ENCODE data around the gene HMGCS1. TPM values are rescaled to one million over a fixed set of nuclear protein-coding genes. Genes with fewer than 3 reads are reported as not detected.

Gene HMGCS1
- total and polyA plus RNA-seq, 2 of the 13 experiments (the other 11 are each of a cell fraction or from before 2014, with no cell fraction given), result 56.8 to 318 TPM

DNA sequence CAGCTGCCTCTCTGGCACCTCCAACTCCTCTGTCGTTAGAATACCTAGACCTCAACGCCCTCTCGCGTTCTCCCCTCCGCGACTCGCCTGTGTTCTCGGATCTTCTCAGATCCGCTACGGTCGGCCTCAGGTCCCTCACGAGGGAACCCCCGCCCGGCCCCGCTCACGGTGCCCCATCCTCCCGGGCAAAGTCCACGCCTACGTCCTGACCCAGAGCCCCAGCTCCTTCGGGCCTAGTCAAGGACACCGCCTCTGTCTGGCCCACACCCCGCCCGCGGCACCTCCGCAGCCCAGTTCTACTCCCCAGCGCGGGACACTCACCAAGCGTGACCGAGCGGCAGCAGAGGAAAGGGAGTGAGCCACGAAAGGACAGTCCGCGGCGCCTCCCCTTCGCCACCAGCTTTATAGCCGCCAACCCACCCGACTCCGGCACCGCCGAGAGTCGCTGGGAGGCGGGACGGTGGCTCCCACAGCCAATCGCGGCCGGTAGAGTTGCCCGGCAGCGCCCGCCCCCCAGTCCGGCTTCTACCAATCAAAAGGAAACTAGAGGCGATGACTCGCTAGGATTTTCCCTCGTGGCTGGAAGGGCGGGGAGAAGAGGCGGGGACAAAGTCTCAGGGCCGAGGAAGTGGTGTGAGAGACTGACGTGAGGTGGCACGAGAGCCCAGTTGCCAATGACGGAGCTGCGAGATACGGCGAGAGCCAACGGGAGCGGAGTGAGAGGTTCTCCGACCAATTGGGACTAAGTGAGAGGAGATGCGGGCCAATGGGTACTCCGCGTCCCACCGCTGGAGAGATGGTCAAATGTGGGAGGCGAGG is at the start of gene HMGCS1 (continued):
- no peak for TF ChIP-seq HNRNPK (IDR thresholded peaks at IDR 0.05; ENCODE audit: low read depth, low read length, poor library complexity, severe bottlenecking)
- TF ChIP-seq, protein P1, sequence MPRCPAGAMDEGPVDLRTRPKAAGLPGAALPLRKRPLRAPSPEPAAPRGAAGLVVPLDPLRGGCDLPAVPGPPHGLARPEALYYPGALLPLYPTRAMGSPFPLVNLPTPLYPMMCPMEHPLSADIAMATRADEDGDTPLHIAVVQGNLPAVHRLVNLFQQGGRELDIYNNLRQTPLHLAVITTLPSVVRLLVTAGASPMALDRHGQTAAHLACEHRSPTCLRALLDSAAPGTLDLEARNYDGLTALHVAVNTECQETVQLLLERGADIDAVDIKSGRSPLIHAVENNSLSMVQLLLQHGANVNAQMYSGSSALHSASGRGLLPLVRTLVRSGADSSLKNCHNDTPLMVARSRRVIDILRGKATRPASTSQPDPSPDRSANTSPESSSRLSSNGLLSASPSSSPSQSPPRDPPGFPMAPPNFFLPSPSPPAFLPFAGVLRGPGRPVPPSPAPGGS (CRISPR knock-in tag; IDR thresholded peaks at IDR 0.05), result peak; percentile 95
- peak; percentile 61; the same call in 1 of the 2 replicates for TF ChIP-seq ZNF251 (CRISPR knock-in tag; IDR thresholded peaks at IDR 0.05)
- peak; percentile 79 for TF ChIP-seq ASH2L (IDR thresholded peaks at IDR 0.05; ENCODE audit: insufficient read length, low read depth, low read length)
- TF ChIP-seq ZNF672 (CRISPR knock-in tag; IDR thresholded peaks at IDR 0.05), result no peak
- TF ChIP-seq MEIS2 (CRISPR knock-in tag; IDR thresholded peaks at IDR 0.05), result no peak; the same call in 1 of the 2 replicates
- TF ChIP-seq, protein P2, sequence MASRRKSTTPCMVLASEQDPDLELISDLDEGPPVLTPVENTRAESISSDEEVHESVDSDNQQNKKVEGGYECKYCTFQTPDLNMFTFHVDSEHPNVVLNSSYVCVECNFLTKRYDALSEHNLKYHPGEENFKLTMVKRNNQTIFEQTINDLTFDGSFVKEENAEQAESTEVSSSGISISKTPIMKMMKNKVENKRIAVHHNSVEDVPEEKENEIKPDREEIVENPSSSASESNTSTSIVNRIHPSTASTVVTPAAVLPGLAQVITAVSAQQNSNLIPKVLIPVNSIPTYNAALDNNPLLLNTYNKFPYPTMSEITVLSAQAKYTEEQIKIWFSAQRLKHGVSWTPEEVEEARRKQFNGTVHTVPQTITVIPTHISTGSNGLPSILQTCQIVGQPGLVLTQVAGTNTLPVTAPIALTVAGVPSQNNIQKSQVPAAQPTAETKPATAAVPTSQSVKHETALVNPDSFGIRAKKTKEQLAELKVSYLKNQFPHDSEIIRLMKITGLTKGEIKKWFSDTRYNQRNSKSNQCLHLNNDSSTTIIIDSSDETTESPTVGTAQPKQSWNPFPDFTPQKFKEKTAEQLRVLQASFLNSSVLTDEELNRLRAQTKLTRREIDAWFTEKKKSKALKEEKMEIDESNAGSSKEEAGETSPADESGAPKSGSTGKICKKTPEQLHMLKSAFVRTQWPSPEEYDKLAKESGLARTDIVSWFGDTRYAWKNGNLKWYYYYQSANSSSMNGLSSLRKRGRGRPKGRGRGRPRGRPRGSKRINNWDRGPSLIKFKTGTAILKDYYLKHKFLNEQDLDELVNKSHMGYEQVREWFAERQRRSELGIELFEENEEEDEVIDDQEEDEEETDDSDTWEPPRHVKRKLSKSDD (CRISPR knock-in tag; IDR thresholded peaks at IDR 0.05; ENCODE audit: low read depth), result 0 out of 2 replicates have a peak, but pooled peaks have one; percentile 44

DNA sequence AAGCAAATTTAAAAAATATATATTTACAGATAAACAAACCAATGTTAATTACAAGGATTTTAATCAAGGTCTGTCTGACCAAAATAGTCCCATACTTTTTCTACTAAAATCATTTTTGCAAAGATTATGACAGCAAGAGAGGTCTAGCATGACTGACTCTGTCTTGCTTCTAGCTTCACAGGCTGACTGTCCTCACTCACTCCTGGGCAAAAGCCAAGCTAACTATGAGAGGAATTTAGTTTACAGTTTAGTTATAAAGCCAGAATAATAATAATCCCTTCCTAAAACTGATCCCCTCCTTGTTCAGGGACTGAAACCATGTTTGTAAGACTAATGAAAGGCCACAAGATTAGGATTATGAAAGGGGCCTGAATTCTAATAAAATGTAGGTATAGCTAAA is 45.5 kb upstream of the HMGCS1 start:
- intact Hi-C loops (cut with micrococcal nuclease; ENCODE audit: unreplicated experiment), result no loop called here
- H3K27ac ChIP-seq (ENCODE audit: extremely low read length, insufficient read depth, low read length), result no peak overlapping the region
- no peak overlapping the region for H3K4me3 ChIP-seq (replicated peaks in 1 of 3; ENCODE audit: insufficient read depth in 1 of 3, low read depth in 2 of 3, low read length in 3 of 3)
- FAIRE-seq (no peak), DNase-seq (ENCODE audit: low spot score) (no peak), ATAC-seq (no peak)
- no peak for TF ChIP-seq NFE2L2 (IDR thresholded peaks at IDR 0.05; ENCODE audit: low read length)
- TF ChIP-seq ATF7-NPFF (CRISPR knock-in tag; IDR thresholded peaks at IDR 0.05; ENCODE audit: low read depth), result no peak
- no peak for TF ChIP-seq ZNF720 (CRISPR knock-in tag; IDR thresholded peaks at IDR 0.05)
- H3K9me3 ChIP-seq (ENCODE audit: low read length), result peaks cover 8% of the 10 kb centered on the region; the same call in 1 of the 2 replicates
- in situ Hi-C loops (cut with HindIII; ENCODE audit: extremely low pct_ligation_motif_present, low pct_unique_long_range_greater_than_20kb), result no loop called here
- H3K9ac ChIP-seq (ENCODE audit: insufficient read depth, low read depth, low read length), result no peak overlapping the region
- no peak overlapping the region for H3K4me2 ChIP-seq (ENCODE audit: low read depth, low read length)
- BruUV-seq (replicated peaks), result no TSS peak
- no peaks in the 10 kb centered on the region for H4K20me1 ChIP-seq (ENCODE audit: insufficient read depth, low read length)
- ChIA-PET CTCF (ENCODE audit: low intra/inter-chr PET ratio, low total read pairs) (no interaction called here), POLR2A (no interaction called here)
- H3K4me1 ChIP-seq (ENCODE audit: insufficient read depth, low read length), result peaks cover 14% of the 10 kb centered on the region
- H3K27me3 ChIP-seq (ENCODE audit: control insufficient read depth in 1 of 2, insufficient read depth in 2 of 2, low read length in 2 of 2), result 0 out of 5 replicates have a peak, but pooled peaks cover 0 to 2% of the 10 kb centered on the region in 2 experiments
- no peak overlapping the region for H2AFZ ChIP-seq (ENCODE audit: low read length)
- H3K79me2 ChIP-seq (ENCODE audit: insufficient read depth, low read length), result no peaks in the 10 kb centered on the region
- no peaks in the 10 kb centered on the region for H3K36me3 ChIP-seq (replicated peaks in 1 of 2; ENCODE audit: control insufficient read depth in 1 of 2, insufficient read depth in 2 of 2, low read length in 2 of 2)
